ENCODE results near the gene ZNF835. TPM values are rescaled to one million over a fixed set of nuclear protein-coding genes. Genes with fewer than 3 reads are reported as not detected.

The ZNF835 gene
- 0.71 TPM for total RNA-seq
- 0.34 TPM for polyA plus RNA-seq
- long read RNA-seq, donor 1 = 0 reads
- long read RNA-seq, donor 2 = 0 reads
- long read RNA-seq, donor 3 = 0 reads
- long read RNA-seq, donor 4 = 0 reads
- long read RNA-seq, donor 5, partial matches to known transcripts = 0 of 1 reads
- long read RNA-seq, donor 5, other reads (novel, unspliced or antisense) = 0 of 1 reads
- long read RNA-seq, donor 6 = 0 reads
- long read RNA-seq, donor 7 = 0 reads
- long read RNA-seq, donor 8, partial matches to known transcripts = 0 of 1 reads
- long read RNA-seq, donor 8, other reads (novel, unspliced or antisense) = 0 of 1 reads
- long read RNA-seq, donor 9 = 0 reads
- long read RNA-seq, donor 10 = 0 reads

- peak; percentile 36 to 78 (median 62) for DNase-seq (ENCODE audit: low read depth in 6 of 9, low spot score in 9 of 9)
- no peaks in the 10 kb centered on the region for H3K36me3 ChIP-seq (ENCODE audit: control insufficient read depth in 2 of 2, insufficient read depth in 2 of 2, low read length in 1 of 2)
- peaks cover 0 to 4% of the 10 kb centered on the region in 2 donors for H3K4me1 ChIP-seq (ENCODE audit: control insufficient read depth in 2 of 2, insufficient read depth in 2 of 2, low read length in 2 of 2)
- H3K27ac ChIP-seq (ENCODE audit: low read depth in 1 of 2, low read length in 1 of 2) = no peak within 1 kb of the TSS
- peak within 1 kb of the TSS; percentile 36 to 44 for H3K4me3 ChIP-seq (ENCODE audit: low read length in 2 of 2)
- H3K27me3 ChIP-seq (ENCODE audit: control insufficient read depth in 2 of 2, insufficient read depth in 1 of 2, low read length in 1 of 2) = no peaks in the 10 kb centered on the region
- WGBS = 2% methylated on average over 32 of the region's 32 CpGs
- H3K9me3 ChIP-seq (ENCODE audit: control insufficient read depth in 2 of 2, insufficient read depth in 1 of 2, low read length in 1 of 2) = peaks cover 11 to 45% of the 10 kb centered on the region in 2 donors
These were observed at the start of gene ZNF835 for GRCh38 chr19:56671613-56671994. Gene ZNF835, minus strand, starts transcription at chr19:56671757. Its CDS starts 6,559 bp downstream, at chr19:56665198.

- H3K27ac ChIP-seq (ENCODE audit: low read depth in 1 of 2, low read length in 1 of 2) = no peak overlapping the region
- H3K36me3 ChIP-seq (ENCODE audit: control insufficient read depth in 2 of 2, insufficient read depth in 2 of 2, low read length in 1 of 2) = no peaks in the 10 kb centered on the region
- H3K4me1 ChIP-seq (ENCODE audit: control insufficient read depth in 2 of 2, insufficient read depth in 2 of 2, low read length in 2 of 2) = no peaks in the 10 kb centered on the region
- DNase-seq (ENCODE audit: low read depth in 6 of 9, low spot score in 9 of 9) = no peak
- no peak overlapping the region for H3K4me3 ChIP-seq (ENCODE audit: low read length in 2 of 2)
- WGBS = 30% methylated on average over 3 of the region's 3 CpGs
- no peaks in the 10 kb centered on the region for H3K27me3 ChIP-seq (ENCODE audit: control insufficient read depth in 2 of 2, insufficient read depth in 1 of 2, low read length in 1 of 2)
- peaks cover 0 to 6% of the 10 kb centered on the region in 2 donors for H3K9me3 ChIP-seq (ENCODE audit: control insufficient read depth in 2 of 2, insufficient read depth in 1 of 2, low read length in 1 of 2)
These were observed 48.7 kb upstream of the ZNF835 start for GRCh38 chr19:56720281-56720680.

- H3K36me3 ChIP-seq (ENCODE audit: control insufficient read depth in 2 of 2, insufficient read depth in 2 of 2, low read length in 1 of 2) = no peaks in the 10 kb centered on the region
- 49% methylated on average over 6 of the region's 6 CpGs for WGBS
- H3K9me3 ChIP-seq (ENCODE audit: control insufficient read depth in 2 of 2, insufficient read depth in 1 of 2, low read length in 1 of 2) = peaks cover 0 to 5% of the 10 kb centered on the region in 2 donors
- no peak overlapping the region for H3K27ac ChIP-seq (ENCODE audit: low read depth in 1 of 2, low read length in 1 of 2)
- no peak overlapping the region for H3K4me3 ChIP-seq (ENCODE audit: low read length in 2 of 2)
- no peak for DNase-seq (ENCODE audit: low read depth in 6 of 9, low spot score in 9 of 9)
- no peaks in the 10 kb centered on the region for H3K4me1 ChIP-seq (ENCODE audit: control insufficient read depth in 2 of 2, insufficient read depth in 2 of 2, low read length in 2 of 2)
- H3K27me3 ChIP-seq (ENCODE audit: control insufficient read depth in 2 of 2, insufficient read depth in 1 of 2, low read length in 1 of 2) = no peaks in the 10 kb centered on the region
These were observed 46.7 kb upstream of the ZNF835 start for GRCh38 chr19:56718231-56718630.

- no peak for DNase-seq (ENCODE audit: low read depth in 6 of 9, low spot score in 9 of 9)
- no peaks in the 10 kb centered on the region for H3K4me1 ChIP-seq (ENCODE audit: control insufficient read depth in 2 of 2, insufficient read depth in 2 of 2, low read length in 2 of 2)
- no peaks in the 10 kb centered on the region for H3K36me3 ChIP-seq (ENCODE audit: control insufficient read depth in 2 of 2, insufficient read depth in 2 of 2, low read length in 1 of 2)
- H3K4me3 ChIP-seq (ENCODE audit: low read length in 2 of 2) = no peak overlapping the region
- H3K9me3 ChIP-seq (ENCODE audit: control insufficient read depth in 2 of 2, insufficient read depth in 1 of 2, low read length in 1 of 2) = peaks cover 0 to 7% of the 10 kb centered on the region in 2 donors
- no peaks in the 10 kb centered on the region for H3K27me3 ChIP-seq (ENCODE audit: control insufficient read depth in 2 of 2, insufficient read depth in 1 of 2, low read length in 1 of 2)
- no peak overlapping the region for H3K27ac ChIP-seq (ENCODE audit: low read depth in 1 of 2, low read length in 1 of 2)
- 53% methylated on average over 9 of the region's 9 CpGs for WGBS
These were observed 41.2 kb upstream of the ZNF835 start for GRCh38 chr19:56712611-56713276.

GRCh38 chr19:56710437-56710836 lies 38.9 kb upstream of the ZNF835 start:
- no peaks in the 10 kb centered on the region for H3K36me3 ChIP-seq (ENCODE audit: control insufficient read depth in 2 of 2, insufficient read depth in 2 of 2, low read length in 1 of 2)
- peaks cover 0 to 5% of the 10 kb centered on the region in 2 donors for H3K9me3 ChIP-seq (ENCODE audit: control insufficient read depth in 2 of 2, insufficient read depth in 1 of 2, low read length in 1 of 2)
- H3K4me3 ChIP-seq (ENCODE audit: low read length in 2 of 2) = no peak overlapping the region
- no peak for DNase-seq (ENCODE audit: low read depth in 6 of 9, low spot score in 9 of 9)
- WGBS = 44% methylated on average over 1 of the region's 1 CpG
- no peaks in the 10 kb centered on the region for H3K4me1 ChIP-seq (ENCODE audit: control insufficient read depth in 2 of 2, insufficient read depth in 2 of 2, low read length in 2 of 2)
- no peak overlapping the region for H3K27ac ChIP-seq (ENCODE audit: low read depth in 1 of 2, low read length in 1 of 2)
- H3K27me3 ChIP-seq (ENCODE audit: control insufficient read depth in 2 of 2, insufficient read depth in 1 of 2, low read length in 1 of 2) = no peaks in the 10 kb centered on the region

GRCh38 chr19:56707821-56708220 lies 36.3 kb upstream of the ZNF835 start:
- H3K27me3 ChIP-seq (ENCODE audit: control insufficient read depth in 2 of 2, insufficient read depth in 1 of 2, low read length in 1 of 2) = no peaks in the 10 kb centered on the region
- no peak for DNase-seq (ENCODE audit: low read depth in 6 of 9, low spot score in 9 of 9)
- H3K4me3 ChIP-seq (ENCODE audit: low read length in 2 of 2) = no peak overlapping the region
- no peaks in the 10 kb centered on the region for H3K4me1 ChIP-seq (ENCODE audit: control insufficient read depth in 2 of 2, insufficient read depth in 2 of 2, low read length in 2 of 2)
- peaks cover 0 to 2% of the 10 kb centered on the region in 2 donors for H3K9me3 ChIP-seq (ENCODE audit: control insufficient read depth in 2 of 2, insufficient read depth in 1 of 2, low read length in 1 of 2)
- H3K27ac ChIP-seq (ENCODE audit: low read depth in 1 of 2, low read length in 1 of 2) = no peak overlapping the region
- H3K36me3 ChIP-seq (ENCODE audit: control insufficient read depth in 2 of 2, insufficient read depth in 2 of 2, low read length in 1 of 2) = no peaks in the 10 kb centered on the region
- 80% methylated on average over 3 of the region's 3 CpGs for WGBS

- Histone ChIP-seq H3K36me3 (ENCODE audit: control insufficient read depth in 2 of 2, insufficient read depth in 2 of 2, low read length in 1 of 2) (no peaks in the 10 kb centered on the region), H3K4me3 (ENCODE audit: low read length in 2 of 2) (no peak overlapping the region), H3K4me1 (ENCODE audit: control insufficient read depth in 2 of 2, insufficient read depth in 2 of 2, low read length in 2 of 2) (no peaks in the 10 kb centered on the region), H3K27ac (ENCODE audit: low read depth in 1 of 2, low read length in 1 of 2) (no peak overlapping the region), H3K27me3 (ENCODE audit: control insufficient read depth in 2 of 2, insufficient read depth in 1 of 2, low read length in 1 of 2) (no peaks in the 10 kb centered on the region), H3K9me3 (ENCODE audit: control insufficient read depth in 2 of 2, insufficient read depth in 1 of 2, low read length in 1 of 2) (peaks cover 0 to 1% of the 10 kb centered on the region in 2 donors)
- 87% methylated on average over 1 of the region's 1 CpG for WGBS
- no peak for DNase-seq (ENCODE audit: low read depth in 6 of 9, low spot score in 9 of 9)
These were observed 34.4 kb upstream of the ZNF835 start for GRCh38 chr19:56705939-56706338.

- H3K9me3 ChIP-seq (ENCODE audit: control insufficient read depth in 2 of 2, insufficient read depth in 1 of 2, low read length in 1 of 2) = peaks cover 0 to 3% of the 10 kb centered on the region in 2 donors
- 65% methylated on average over 1 of the region's 1 CpG for WGBS
- no peaks in the 10 kb centered on the region for H3K36me3 ChIP-seq (ENCODE audit: control insufficient read depth in 2 of 2, insufficient read depth in 2 of 2, low read length in 1 of 2)
- H3K4me1 ChIP-seq (ENCODE audit: control insufficient read depth in 2 of 2, insufficient read depth in 2 of 2, low read length in 2 of 2) = no peaks in the 10 kb centered on the region
- H3K4me3 ChIP-seq (ENCODE audit: low read length in 2 of 2) = no peak overlapping the region
- H3K27ac ChIP-seq (ENCODE audit: low read depth in 1 of 2, low read length in 1 of 2) = no peak overlapping the region
- DNase-seq (ENCODE audit: low read depth in 6 of 9, low spot score in 9 of 9) = no peak
- no peaks in the 10 kb centered on the region for H3K27me3 ChIP-seq (ENCODE audit: control insufficient read depth in 2 of 2, insufficient read depth in 1 of 2, low read length in 1 of 2)
These were observed 30.3 kb upstream of the ZNF835 start for GRCh38 chr19:56701895-56702294.

- Histone ChIP-seq H3K27ac (ENCODE audit: low read depth in 1 of 2, low read length in 1 of 2) (no peak overlapping the region), H3K9me3 (ENCODE audit: control insufficient read depth in 2 of 2, insufficient read depth in 1 of 2, low read length in 1 of 2) (peaks cover 2 to 3% of the 10 kb centered on the region in 2 donors), H3K27me3 (ENCODE audit: control insufficient read depth in 2 of 2, insufficient read depth in 1 of 2, low read length in 1 of 2) (no peaks in the 10 kb centered on the region), H3K4me3 (ENCODE audit: low read length in 2 of 2) (no peak overlapping the region), H3K4me1 (ENCODE audit: control insufficient read depth in 2 of 2, insufficient read depth in 2 of 2, low read length in 2 of 2) (no peaks in the 10 kb centered on the region), H3K36me3 (ENCODE audit: control insufficient read depth in 2 of 2, insufficient read depth in 2 of 2, low read length in 1 of 2) (no peaks in the 10 kb centered on the region)
- 83% methylated on average over 3 of the region's 3 CpGs for WGBS
- no peak for DNase-seq (ENCODE audit: low read depth in 6 of 9, low spot score in 9 of 9)
These were observed 28.0 kb upstream of the ZNF835 start for GRCh38 chr19:56699552-56699951.
